ENCODE results near the gene TMEM11. TPM values are rescaled to one million over a fixed set of nuclear protein-coding genes. Genes with fewer than 3 reads are reported as not detected.

The TMEM11 gene
- total RNA-seq, 4 donors from 2014 or later: 70.6 to 131 (median 90.9) TPM

DNA sequence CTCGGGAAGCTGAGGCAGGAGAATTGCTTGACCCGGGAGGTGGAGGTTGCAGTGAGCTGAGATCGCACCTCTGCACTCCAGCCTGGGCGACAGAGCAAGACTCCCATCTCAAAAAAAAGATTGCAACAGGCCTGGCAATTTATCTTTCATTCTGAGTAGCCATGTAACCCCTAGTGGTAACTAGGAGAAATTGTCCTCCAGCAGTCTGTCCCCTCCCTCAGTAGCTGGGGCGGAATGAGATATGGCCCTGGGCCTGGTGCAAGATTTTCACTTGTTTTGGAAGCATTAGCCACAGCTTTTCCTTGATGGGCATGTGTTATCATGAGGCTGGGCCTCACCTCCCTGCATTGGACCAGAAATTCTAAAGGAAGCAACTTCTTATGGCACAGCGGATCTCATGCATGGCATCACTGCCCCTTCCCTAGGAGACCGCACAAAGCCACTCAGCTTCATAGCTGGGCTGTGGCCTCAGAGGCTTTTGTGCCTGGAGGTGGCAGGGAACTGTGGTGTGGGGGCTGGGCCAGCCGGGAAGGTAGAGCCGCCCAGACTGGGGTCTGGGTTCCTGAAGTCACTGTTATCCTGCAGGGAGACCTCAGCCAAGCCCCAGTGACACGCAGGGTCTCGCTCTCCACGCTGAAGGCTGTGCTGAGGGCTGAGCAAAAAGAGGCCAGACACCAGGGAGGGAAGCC, 25.9 kb upstream of the TMEM11 start:
- intact Hi-C loops (cut with DNase I; ENCODE audit: low total_unique reads): no loop called here
- Histone ChIP-seq H3K4me3 (no peak overlapping the region), H3K36me3 (no peaks in the 10 kb centered on the region), H3K27me3 (no peaks in the 10 kb centered on the region), H3K4me1 (peaks cover 33 to 47% of the 10 kb centered on the region in 2 donors), H3K27ac (peak overlapping the region; percentile 89 to 95 (median 92)), H3K9me3 (no peaks in the 10 kb centered on the region)
- ATAC-seq: peak in 1 of 2 donors; percentile 20
- no peak for TF ChIP-seq POLR2A (IDR thresholded peaks at IDR 0.05)
- TF ChIP-seq, protein P1, sequence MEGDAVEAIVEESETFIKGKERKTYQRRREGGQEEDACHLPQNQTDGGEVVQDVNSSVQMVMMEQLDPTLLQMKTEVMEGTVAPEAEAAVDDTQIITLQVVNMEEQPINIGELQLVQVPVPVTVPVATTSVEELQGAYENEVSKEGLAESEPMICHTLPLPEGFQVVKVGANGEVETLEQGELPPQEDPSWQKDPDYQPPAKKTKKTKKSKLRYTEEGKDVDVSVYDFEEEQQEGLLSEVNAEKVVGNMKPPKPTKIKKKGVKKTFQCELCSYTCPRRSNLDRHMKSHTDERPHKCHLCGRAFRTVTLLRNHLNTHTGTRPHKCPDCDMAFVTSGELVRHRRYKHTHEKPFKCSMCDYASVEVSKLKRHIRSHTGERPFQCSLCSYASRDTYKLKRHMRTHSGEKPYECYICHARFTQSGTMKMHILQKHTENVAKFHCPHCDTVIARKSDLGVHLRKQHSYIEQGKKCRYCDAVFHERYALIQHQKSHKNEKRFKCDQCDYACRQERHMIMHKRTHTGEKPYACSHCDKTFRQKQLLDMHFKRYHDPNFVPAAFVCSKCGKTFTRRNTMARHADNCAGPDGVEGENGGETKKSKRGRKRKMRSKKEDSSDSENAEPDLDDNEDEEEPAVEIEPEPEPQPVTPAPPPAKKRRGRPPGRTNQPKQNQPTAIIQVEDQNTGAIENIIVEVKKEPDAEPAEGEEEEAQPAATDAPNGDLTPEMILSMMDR (IDR thresholded peaks at IDR 0.05 in 4 of 5, conservative IDR thresholded peaks at IDR 0.05 in 1 of 5): peak; percentile 16 to 58 (median 46)
- no peak for DNase-seq
- in situ Hi-C loops (cut with MboI; ENCODE audit: low sequenced_read_pairs in 4 of 4): loop anchor here in 1 of 4 donors (25.0 kb wide), 1 partner anchor 103 kb away; the partner anchor contains the start of gene DHRS7B

- DNase-seq: no peak
- H3K27ac ChIP-seq: no peak overlapping the region
- no peaks in the 10 kb centered on the region for H3K9me3 ChIP-seq
- in situ Hi-C loops (cut with MboI; ENCODE audit: low sequenced_read_pairs in 4 of 4) (loop anchor here in 1 of 4 donors (25.0 kb wide), 1 partner anchor 99 kb away; the partner anchor contains the start of gene DHRS7B), intact Hi-C loops (cut with DNase I; ENCODE audit: low total_unique reads) (no loop called here)
- H3K4me3 ChIP-seq: no peak overlapping the region
- TF ChIP-seq, protein P1 (IDR thresholded peaks at IDR 0.05 in 4 of 5, conservative IDR thresholded peaks at IDR 0.05 in 1 of 5): no peak
- TF ChIP-seq POLR2A (IDR thresholded peaks at IDR 0.05): no peak
- H3K27me3 ChIP-seq: no peaks in the 10 kb centered on the region
- H3K4me1 ChIP-seq: peaks cover 0 to 12% of the 10 kb centered on the region in 2 donors
- no peak for ATAC-seq
- H3K36me3 ChIP-seq: no peaks in the 10 kb centered on the region
These were observed 22.0 kb upstream of the TMEM11 start for GRCh38 chr17:21235921-21236320.

DNA sequence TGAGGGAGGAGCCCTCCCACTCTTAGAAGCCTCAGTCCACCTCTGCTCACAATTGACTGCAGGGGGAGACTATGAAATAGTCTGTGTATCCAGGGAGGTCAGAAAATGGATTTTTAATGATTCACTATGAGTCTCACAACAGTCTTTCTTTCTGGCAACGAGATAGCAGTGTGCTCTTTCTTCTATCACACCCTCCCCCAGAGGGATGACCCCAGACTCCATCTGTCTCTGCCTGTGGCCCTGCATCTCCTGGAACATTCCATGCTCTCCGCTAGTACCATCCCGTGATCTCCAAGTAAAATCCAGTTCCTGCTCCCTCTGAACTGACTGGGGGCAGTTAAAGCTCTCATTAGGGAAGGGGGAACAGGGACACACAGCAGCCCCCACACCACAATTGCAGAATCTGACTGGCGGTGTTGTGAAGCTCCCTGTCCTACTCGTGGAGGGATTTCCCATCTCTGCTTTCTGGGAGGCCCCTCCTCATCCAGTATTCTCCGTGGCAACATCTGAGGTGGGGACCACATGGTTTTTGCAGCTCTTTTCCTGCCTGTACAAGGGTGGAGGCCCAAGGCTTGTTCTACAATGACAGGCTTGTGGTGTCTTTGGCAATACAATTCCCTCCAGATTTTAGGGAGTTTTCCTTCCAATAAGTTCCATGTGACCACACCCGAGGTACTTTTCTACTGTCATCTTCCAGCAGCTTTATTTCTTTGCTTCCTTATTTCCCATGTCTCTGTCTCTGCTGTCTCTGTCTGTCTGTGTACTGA, 19.8 kb upstream of the TMEM11 start:
- intact Hi-C loops (cut with DNase I; ENCODE audit: low total_unique reads): no loop called here
- no peak overlapping the region for H3K27ac ChIP-seq
- no peak overlapping the region for H3K4me3 ChIP-seq
- H3K9me3 ChIP-seq: no peaks in the 10 kb centered on the region
- in situ Hi-C loops (cut with MboI; ENCODE audit: low sequenced_read_pairs in 4 of 4): loop anchor here in 1 of 4 donors (25.0 kb wide), 1 partner anchor 96 kb away; the partner anchor contains the start of gene DHRS7B
- TF ChIP-seq, protein P1 (IDR thresholded peaks at IDR 0.05 in 4 of 5, conservative IDR thresholded peaks at IDR 0.05 in 1 of 5): no peak
- TF ChIP-seq POLR2A (IDR thresholded peaks at IDR 0.05): no peak
- no peak for DNase-seq
- peaks cover 0 to 10% of the 10 kb centered on the region in 2 donors for H3K4me1 ChIP-seq
- ATAC-seq: peak in 1 of 2 donors; percentile 47
- H3K36me3 ChIP-seq: no peaks in the 10 kb centered on the region
- H3K27me3 ChIP-seq: no peaks in the 10 kb centered on the region

- H3K4me1 ChIP-seq: peaks cover 0 to 16% of the 10 kb centered on the region in 2 donors
- TF ChIP-seq, protein P1 (IDR thresholded peaks at IDR 0.05 in 4 of 5, conservative IDR thresholded peaks at IDR 0.05 in 1 of 5): no peak
- TF ChIP-seq POLR2A (IDR thresholded peaks at IDR 0.05): no peak
- H3K27me3 ChIP-seq: no peaks in the 10 kb centered on the region
- intact Hi-C loops (cut with DNase I; ENCODE audit: low total_unique reads): no loop called here
- in situ Hi-C loops (cut with MboI; ENCODE audit: low sequenced_read_pairs in 4 of 4): loop anchor here in 1 of 4 donors (25.0 kb wide), 1 partner anchor 95 kb away; the partner anchor contains the start of gene DHRS7B
- no peaks in the 10 kb centered on the region for H3K9me3 ChIP-seq
- H3K4me3 ChIP-seq: no peak overlapping the region
- H3K36me3 ChIP-seq: no peaks in the 10 kb centered on the region
- no peak overlapping the region for H3K27ac ChIP-seq
- no peak for ATAC-seq
- DNase-seq: no peak
These were observed 18.2 kb upstream of the TMEM11 start for GRCh38 chr17:21232033-21232749.
